GM18526 (cell line): Measurements from ENCODE around the gene EPN3.

Source experiments
- POLR2A ChIP-seq: IDR thresholded peaks from 3 replicates; pipeline ENCODE4 v1.6.1; 2011; ENCODE audit not compliant: insufficient read length; ENCODE audit errors: extremely low read depth

Gene EPN3

GRCh38 chr17:50537721-50538548 lies 5.4 kb downstream of the EPN3 start:
- no peak for TF ChIP-seq POLR2A

GRCh38 chr17:50538549-50539410 lies 6.2 kb downstream of the EPN3 start:
- TF ChIP-seq POLR2A: no peak

- TF ChIP-seq POLR2A: no peak
These were observed 7.4 kb downstream of the EPN3 start for GRCh38 chr17:50539762-50540559.

- TF ChIP-seq POLR2A: no peak
These were observed 8.2 kb downstream of the EPN3 start for GRCh38 chr17:50540560-50541401.

GRCh38 chr17:50541402-50541715 lies 8.8 kb downstream of the EPN3 start:
- no peak for TF ChIP-seq POLR2A

GRCh38 chr17:50541716-50542688 lies 9.5 kb downstream of the EPN3 start:
- TF ChIP-seq POLR2A: peak; percentile 36

GRCh38 chr17:50542795-50543774 lies 10.6 kb downstream of the EPN3 start:
- no peak for TF ChIP-seq POLR2A

- TF ChIP-seq POLR2A: no peak
These were observed 12.0 kb downstream of the EPN3 start for GRCh38 chr17:50544516-50544915.

GRCh38 chr17:50545311-50545710 lies 12.8 kb downstream of the EPN3 start:
- TF ChIP-seq POLR2A: no peak

- TF ChIP-seq POLR2A: no peak
These were observed 14.1 kb downstream of the EPN3 start for GRCh38 chr17:50546701-50547034.

GRCh38 chr17:50547035-50547735 lies 14.7 kb downstream of the EPN3 start, which contains the start of gene SPATA20:
TSS of gene SPATA20 (plus strand) at chr17:50547174. CDS start at chr17:50547209, 35 bp downstream.
- peak; percentile 81 for TF ChIP-seq POLR2A

GRCh38 chr17:50547736-50548083 lies 15.2 kb downstream of the EPN3 start:
- TF ChIP-seq POLR2A: no peak
